ENCODE data around the gene SPTAN1. TPM values are rescaled to one million over a fixed set of nuclear protein-coding genes. Genes with fewer than 3 reads are reported as not detected.

The SPTAN1 gene
- polyA plus RNA-seq, 1 donor from 2014 or later, result 287 TPM

DNA sequence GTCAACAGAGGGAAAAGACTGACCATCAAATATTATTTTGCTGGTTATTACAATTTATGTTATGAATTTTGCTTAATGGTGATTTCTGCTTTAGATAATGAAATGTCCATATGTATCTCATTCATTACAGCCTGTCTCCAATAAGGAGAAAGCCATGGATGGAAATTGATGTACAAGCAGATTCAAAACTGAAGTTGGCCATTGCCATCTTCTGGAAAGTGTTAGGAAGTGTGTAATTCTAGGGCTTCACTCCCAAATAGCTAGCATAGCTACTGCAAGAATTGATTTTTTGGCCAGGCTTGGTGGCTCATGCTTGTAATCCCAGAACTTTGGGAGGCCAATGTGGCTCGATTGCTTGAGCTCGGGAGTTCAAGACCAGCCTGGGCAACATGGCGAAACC lies 58.5 kb downstream of the SPTAN1 start:
- no peak overlapping the region for H3K4me2 ChIP-seq (ENCODE audit: low read length)
- peaks cover 39% of the 10 kb centered on the region for H3K36me3 ChIP-seq (ENCODE audit: insufficient read depth, low read length)
- H3K9me2 ChIP-seq (ENCODE audit: insufficient read depth, low read length), result no peaks in the 10 kb centered on the region

DNA sequence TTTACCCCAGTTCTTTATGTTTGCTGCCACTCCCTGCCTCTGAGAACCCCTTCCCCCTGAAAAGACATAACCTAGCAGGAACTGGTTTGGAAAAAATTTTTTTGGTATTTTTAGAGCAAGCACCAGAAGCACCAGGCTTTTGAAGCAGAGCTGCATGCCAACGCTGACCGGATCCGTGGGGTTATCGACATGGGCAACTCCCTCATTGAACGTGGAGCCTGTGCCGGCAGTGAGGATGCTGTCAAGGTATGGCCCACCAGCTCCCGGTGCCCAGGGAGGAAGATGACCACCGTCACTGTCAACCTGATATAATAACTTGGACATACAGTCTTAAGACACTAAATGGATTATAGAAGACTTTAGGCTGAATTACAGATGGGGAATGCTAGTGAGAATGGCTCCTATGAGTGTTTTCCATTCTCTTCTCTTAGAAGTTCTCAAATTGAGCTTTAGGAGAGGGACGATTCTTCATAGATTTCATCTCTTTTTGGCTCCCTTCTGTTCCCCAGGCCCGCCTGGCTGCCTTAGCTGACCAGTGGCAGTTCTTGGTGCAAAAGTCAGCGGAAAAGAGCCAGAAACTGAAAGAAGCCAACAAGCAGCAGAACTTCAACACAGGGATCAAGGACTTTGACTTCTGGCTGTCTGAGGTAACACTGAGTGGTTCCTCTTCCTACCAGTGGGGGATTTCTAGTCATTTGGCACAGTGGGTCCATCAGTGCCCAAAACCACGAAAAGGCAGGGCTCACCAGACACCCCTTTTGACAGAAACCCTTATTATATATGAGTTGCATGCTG lies 59.4 kb downstream of the SPTAN1 start:
- Histone ChIP-seq H4K20me1 (ENCODE audit: insufficient read depth) (no peaks in the 10 kb centered on the region), H3K27ac (ENCODE audit: low read length) (no peak overlapping the region), H3K9me2 (ENCODE audit: insufficient read depth, low read length) (no peaks in the 10 kb centered on the region), H3K4me2 (ENCODE audit: low read length) (no peak overlapping the region), H3K36me3 (ENCODE audit: insufficient read depth, low read length) (peaks cover 42% of the 10 kb centered on the region), H3K4me3 (ENCODE audit: low read length) (no peak overlapping the region), H3F3A (ENCODE audit: insufficient read depth, low read length, poor library complexity, severe bottlenecking) (no peaks in the 10 kb centered on the region), H3K79me2 (replicated peaks; ENCODE audit: insufficient read depth, low read length) (no peaks in the 10 kb centered on the region), H3K9me3 (ENCODE audit: low read length) (no peaks in the 10 kb centered on the region), H3K27me3 (ENCODE audit: insufficient read depth, low read depth, low read length) (no peaks in the 10 kb centered on the region), H3K9ac (ENCODE audit: low read length) (no peak overlapping the region), H2AFZ (ENCODE audit: low read depth, low read length) (no peak overlapping the region)
- TF ChIP-seq RAD21 (conservative IDR thresholded peaks at IDR 0.05) (no peak), SMC3 (conservative IDR thresholded peaks at IDR 0.05; ENCODE audit: poor library complexity) (no peak), POLR2AphosphoS5 (IDR thresholded peaks at IDR 0.05) (no peak), EZH2 (IDR thresholded peaks at IDR 0.05; ENCODE audit: borderline replicate concordance, insufficient read depth, low read length, poor library complexity, severe bottlenecking) (no peak), EP300 (conservative IDR thresholded peaks at IDR 0.05; ENCODE audit: poor library complexity, severe bottlenecking) (no peak), MXI1 (conservative IDR thresholded peaks at IDR 0.05; ENCODE audit: poor library complexity, severe bottlenecking) (no peak), TAF1 (IDR thresholded peaks at IDR 0.05; ENCODE audit: low read depth) (no peak)
- TF ChIP-seq, protein P1, sequence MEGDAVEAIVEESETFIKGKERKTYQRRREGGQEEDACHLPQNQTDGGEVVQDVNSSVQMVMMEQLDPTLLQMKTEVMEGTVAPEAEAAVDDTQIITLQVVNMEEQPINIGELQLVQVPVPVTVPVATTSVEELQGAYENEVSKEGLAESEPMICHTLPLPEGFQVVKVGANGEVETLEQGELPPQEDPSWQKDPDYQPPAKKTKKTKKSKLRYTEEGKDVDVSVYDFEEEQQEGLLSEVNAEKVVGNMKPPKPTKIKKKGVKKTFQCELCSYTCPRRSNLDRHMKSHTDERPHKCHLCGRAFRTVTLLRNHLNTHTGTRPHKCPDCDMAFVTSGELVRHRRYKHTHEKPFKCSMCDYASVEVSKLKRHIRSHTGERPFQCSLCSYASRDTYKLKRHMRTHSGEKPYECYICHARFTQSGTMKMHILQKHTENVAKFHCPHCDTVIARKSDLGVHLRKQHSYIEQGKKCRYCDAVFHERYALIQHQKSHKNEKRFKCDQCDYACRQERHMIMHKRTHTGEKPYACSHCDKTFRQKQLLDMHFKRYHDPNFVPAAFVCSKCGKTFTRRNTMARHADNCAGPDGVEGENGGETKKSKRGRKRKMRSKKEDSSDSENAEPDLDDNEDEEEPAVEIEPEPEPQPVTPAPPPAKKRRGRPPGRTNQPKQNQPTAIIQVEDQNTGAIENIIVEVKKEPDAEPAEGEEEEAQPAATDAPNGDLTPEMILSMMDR (IDR thresholded peaks at IDR 0.05; ENCODE audit: poor library complexity, severe bottlenecking), result no peak
- TF ChIP-seq, protein P2, sequence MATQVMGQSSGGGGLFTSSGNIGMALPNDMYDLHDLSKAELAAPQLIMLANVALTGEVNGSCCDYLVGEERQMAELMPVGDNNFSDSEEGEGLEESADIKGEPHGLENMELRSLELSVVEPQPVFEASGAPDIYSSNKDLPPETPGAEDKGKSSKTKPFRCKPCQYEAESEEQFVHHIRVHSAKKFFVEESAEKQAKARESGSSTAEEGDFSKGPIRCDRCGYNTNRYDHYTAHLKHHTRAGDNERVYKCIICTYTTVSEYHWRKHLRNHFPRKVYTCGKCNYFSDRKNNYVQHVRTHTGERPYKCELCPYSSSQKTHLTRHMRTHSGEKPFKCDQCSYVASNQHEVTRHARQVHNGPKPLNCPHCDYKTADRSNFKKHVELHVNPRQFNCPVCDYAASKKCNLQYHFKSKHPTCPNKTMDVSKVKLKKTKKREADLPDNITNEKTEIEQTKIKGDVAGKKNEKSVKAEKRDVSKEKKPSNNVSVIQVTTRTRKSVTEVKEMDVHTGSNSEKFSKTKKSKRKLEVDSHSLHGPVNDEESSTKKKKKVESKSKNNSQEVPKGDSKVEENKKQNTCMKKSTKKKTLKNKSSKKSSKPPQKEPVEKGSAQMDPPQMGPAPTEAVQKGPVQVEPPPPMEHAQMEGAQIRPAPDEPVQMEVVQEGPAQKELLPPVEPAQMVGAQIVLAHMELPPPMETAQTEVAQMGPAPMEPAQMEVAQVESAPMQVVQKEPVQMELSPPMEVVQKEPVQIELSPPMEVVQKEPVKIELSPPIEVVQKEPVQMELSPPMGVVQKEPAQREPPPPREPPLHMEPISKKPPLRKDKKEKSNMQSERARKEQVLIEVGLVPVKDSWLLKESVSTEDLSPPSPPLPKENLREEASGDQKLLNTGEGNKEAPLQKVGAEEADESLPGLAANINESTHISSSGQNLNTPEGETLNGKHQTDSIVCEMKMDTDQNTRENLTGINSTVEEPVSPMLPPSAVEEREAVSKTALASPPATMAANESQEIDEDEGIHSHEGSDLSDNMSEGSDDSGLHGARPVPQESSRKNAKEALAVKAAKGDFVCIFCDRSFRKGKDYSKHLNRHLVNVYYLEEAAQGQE (IDR thresholded peaks at IDR 0.05; ENCODE audit: borderline replicate concordance), result no peak

More for the DNA sequence above, 58.5 kb downstream of the SPTAN1 start:
- Histone ChIP-seq H3K27me3 (ENCODE audit: insufficient read depth, low read depth, low read length) (no peaks in the 10 kb centered on the region), H2AFZ (ENCODE audit: low read depth, low read length) (no peak overlapping the region), H3K9ac (ENCODE audit: low read length) (no peak overlapping the region), H3K79me2 (replicated peaks; ENCODE audit: insufficient read depth, low read length) (no peaks in the 10 kb centered on the region), H3K4me3 (ENCODE audit: low read length) (no peak overlapping the region), H4K20me1 (ENCODE audit: insufficient read depth) (no peaks in the 10 kb centered on the region), H3K27ac (ENCODE audit: low read length) (no peak overlapping the region), H3K9me3 (ENCODE audit: low read length) (no peaks in the 10 kb centered on the region), H3F3A (ENCODE audit: insufficient read depth, low read length, poor library complexity, severe bottlenecking) (no peaks in the 10 kb centered on the region)
- TF ChIP-seq, protein P2 (IDR thresholded peaks at IDR 0.05; ENCODE audit: borderline replicate concordance), result no peak
- TF ChIP-seq MXI1 (conservative IDR thresholded peaks at IDR 0.05; ENCODE audit: poor library complexity, severe bottlenecking) (no peak), RAD21 (conservative IDR thresholded peaks at IDR 0.05) (no peak), POLR2AphosphoS5 (IDR thresholded peaks at IDR 0.05) (no peak), TAF1 (IDR thresholded peaks at IDR 0.05; ENCODE audit: low read depth) (no peak), SMC3 (conservative IDR thresholded peaks at IDR 0.05; ENCODE audit: poor library complexity) (no peak), EP300 (conservative IDR thresholded peaks at IDR 0.05; ENCODE audit: poor library complexity, severe bottlenecking) (no peak), EZH2 (IDR thresholded peaks at IDR 0.05; ENCODE audit: borderline replicate concordance, insufficient read depth, low read length, poor library complexity, severe bottlenecking) (no peak)
- TF ChIP-seq, protein P1 (IDR thresholded peaks at IDR 0.05; ENCODE audit: poor library complexity, severe bottlenecking), result no peak
